ENCODE measurements around the gene TM4SF18. TPM values are rescaled to one million over a fixed set of nuclear protein-coding genes. Genes with fewer than 3 reads are reported as not detected.

The TM4SF18 gene
- total and polyA plus RNA-seq, 2 experiments from 2014 or later, result 1.5 to 1.7 TPM

GRCh38 chr3:149332227-149332765 lies 1.1 kb downstream of the TM4SF18 start:
- H3K9me2 ChIP-seq (replicated peaks; ENCODE audit: insufficient read depth), result no peaks in the 10 kb centered on the region
- H2AFZ ChIP-seq, result no peak overlapping the region

GRCh38 chr3:149331396-149331795 lies 2.0 kb downstream of the TM4SF18 start:
- Histone ChIP-seq H3K4me1 (ENCODE audit: insufficient read depth) (no peaks in the 10 kb centered on the region), H3K36me3 (replicated peaks; ENCODE audit: insufficient read depth, low read depth) (no peaks in the 10 kb centered on the region), H4K20me1 (ENCODE audit: insufficient read depth, poor library complexity, severe bottlenecking) (no peaks in the 10 kb centered on the region), H3K27me3 (no peaks in the 10 kb centered on the region), H2AFZ (no peak overlapping the region), H3K9me3 (ENCODE audit: low read depth) (no peaks in the 10 kb centered on the region), H3K4me2 (no peak overlapping the region), H3K27ac (no peak overlapping the region), H3K79me2 (no peaks in the 10 kb centered on the region), H3K4me3 (no peak overlapping the region), H3K9me2 (replicated peaks; ENCODE audit: insufficient read depth) (no peaks in the 10 kb centered on the region)
- no peak for DNase-seq (ENCODE audit: low spot score)
- no peak for TF ChIP-seq CTCF (IDR thresholded peaks at IDR 0.05; ENCODE audit: poor library complexity)
- no peak for TF ChIP-seq EZH2 (IDR thresholded peaks at IDR 0.05; ENCODE audit: borderline replicate concordance)
- no peak for TF ChIP-seq EZH2phosphoT487 (IDR thresholded peaks at IDR 0.05; ENCODE audit: low read depth, severe bottlenecking, unreplicated experiment)
- 88% methylated on average over 2 of the region's 2 CpGs for WGBS (ENCODE audit: low lambda C conversion rate, missing lambda C conversion rate)

More at GRCh38 chr3:149332227-149332765, 1.1 kb downstream of the TM4SF18 start:
- Histone ChIP-seq H3K79me2 (no peaks in the 10 kb centered on the region), H3K9me3 (ENCODE audit: low read depth) (no peaks in the 10 kb centered on the region), H3K4me3 (no peak overlapping the region), H3K4me1 (ENCODE audit: insufficient read depth) (no peaks in the 10 kb centered on the region), H3K27ac (no peak overlapping the region), H3K4me2 (no peak overlapping the region), H4K20me1 (ENCODE audit: insufficient read depth, poor library complexity, severe bottlenecking) (no peaks in the 10 kb centered on the region), H3K27me3 (no peaks in the 10 kb centered on the region), H3K36me3 (replicated peaks; ENCODE audit: insufficient read depth, low read depth) (no peaks in the 10 kb centered on the region)
- no peak for DNase-seq (ENCODE audit: low spot score)
- WGBS (ENCODE audit: low lambda C conversion rate, missing lambda C conversion rate), result 11% methylated on average over 1 of the region's 1 CpG
- TF ChIP-seq EZH2phosphoT487 (IDR thresholded peaks at IDR 0.05; ENCODE audit: low read depth, severe bottlenecking, unreplicated experiment) (no peak), CTCF (IDR thresholded peaks at IDR 0.05; ENCODE audit: poor library complexity) (no peak), EZH2 (IDR thresholded peaks at IDR 0.05; ENCODE audit: borderline replicate concordance) (no peak)

- no peak overlapping the region for H3K4me2 ChIP-seq
These were observed 2.7 kb downstream of the TM4SF18 start for GRCh38 chr3:149330609-149331331.

More at GRCh38 chr3:149330609-149331331, 2.7 kb downstream of the TM4SF18 start:
- H3K79me2 ChIP-seq, result no peaks in the 10 kb centered on the region
- TF ChIP-seq CTCF (IDR thresholded peaks at IDR 0.05; ENCODE audit: poor library complexity) (no peak), EZH2phosphoT487 (IDR thresholded peaks at IDR 0.05; ENCODE audit: low read depth, severe bottlenecking, unreplicated experiment) (no peak), EZH2 (IDR thresholded peaks at IDR 0.05; ENCODE audit: borderline replicate concordance) (no peak)
- H2AFZ ChIP-seq, result no peak overlapping the region
- no peaks in the 10 kb centered on the region for H3K9me3 ChIP-seq (ENCODE audit: low read depth)
- H4K20me1 ChIP-seq (ENCODE audit: insufficient read depth, poor library complexity, severe bottlenecking), result no peaks in the 10 kb centered on the region
- H3K27ac ChIP-seq, result no peak overlapping the region
- no peaks in the 10 kb centered on the region for H3K36me3 ChIP-seq (replicated peaks; ENCODE audit: insufficient read depth, low read depth)
- no peak for DNase-seq (ENCODE audit: low spot score)
- H3K9me2 ChIP-seq (replicated peaks; ENCODE audit: insufficient read depth), result no peaks in the 10 kb centered on the region
- no peaks in the 10 kb centered on the region for H3K27me3 ChIP-seq
- WGBS (ENCODE audit: low lambda C conversion rate, missing lambda C conversion rate), result 93% methylated on average over 2 of the region's 2 CpGs
- H3K4me3 ChIP-seq, result no peak overlapping the region
- H3K4me1 ChIP-seq (ENCODE audit: insufficient read depth), result no peaks in the 10 kb centered on the region

Data from hepatocyte (in vitro differentiated cells).